ENCODE measurements around the gene FABP7. TPM values are rescaled to one million over a fixed set of nuclear protein-coding genes. Genes with fewer than 3 reads are reported as not detected.
"Not testable (repeated sequence)": the region's sequence is repeated elsewhere in the genome, so short reads cannot be mapped to it uniquely, and the experiment has no call there.

Gene FABP7
- total RNA-seq, result not detected

- no peak within 1 kb of the TSS for H3K4me3 Mint-ChIP-seq
- H3K4me1 Mint-ChIP-seq (ENCODE audit: low read depth), result no peaks in the 10 kb centered on the region
- H3K27ac Mint-ChIP-seq, result no peak within 1 kb of the TSS
- no peaks in the 10 kb centered on the region for H3K36me3 Mint-ChIP-seq (ENCODE audit: insufficient read depth in 2 of 2)
- ATAC-seq (replicated peaks in 1 of 2), result no peak
- H3K9me3 Mint-ChIP-seq, result peaks cover 0 to 3% of the 10 kb centered on the region in 2 donors
- peaks cover 21% of the 10 kb centered on the region for H3K27me3 Mint-ChIP-seq (ENCODE audit: low read depth)
- DNase-seq, result no peak
Observed at GRCh38 chr6:122779667-122780066, at the start of gene FABP7. TSS of gene FABP7 (plus strand) at chr6:122779716. CDS start at chr6:122779795, 79 bp downstream.

- H3K27me3 Mint-ChIP-seq (ENCODE audit: low read depth), result peaks cover 19% of the 10 kb centered on the region
- no peak overlapping the region for H3K27ac Mint-ChIP-seq
- no peaks in the 10 kb centered on the region for H3K4me1 Mint-ChIP-seq (ENCODE audit: low read depth)
- H3K9me3 Mint-ChIP-seq, result no peaks in the 10 kb centered on the region
- no peaks in the 10 kb centered on the region for H3K36me3 Mint-ChIP-seq (ENCODE audit: insufficient read depth in 2 of 2)
- DNase-seq (no peak), ATAC-seq (replicated peaks in 1 of 2) (no peak)
- H3K4me3 Mint-ChIP-seq, result no peak overlapping the region
Observed at GRCh38 chr6:122730334-122730733, 49.2 kb upstream of the FABP7 start.

GRCh38 chr6:122730775-122731386, 48.6 kb upstream of the FABP7 start:
- H3K4me3 Mint-ChIP-seq, result no peak overlapping the region
- H3K9me3 Mint-ChIP-seq, result no peaks in the 10 kb centered on the region
- no peak for ATAC-seq (replicated peaks in 1 of 2)
- H3K4me1 Mint-ChIP-seq (ENCODE audit: low read depth), result no peaks in the 10 kb centered on the region
- no peaks in the 10 kb centered on the region for H3K36me3 Mint-ChIP-seq (ENCODE audit: insufficient read depth in 2 of 2)
- H3K27me3 Mint-ChIP-seq (ENCODE audit: low read depth), result peaks cover 21% of the 10 kb centered on the region
- no peak overlapping the region for H3K27ac Mint-ChIP-seq
- peak in 1 of 2 donors; percentile 15 for DNase-seq

- no peaks in the 10 kb centered on the region for H3K4me1 Mint-ChIP-seq (ENCODE audit: low read depth)
- no peaks in the 10 kb centered on the region for H3K36me3 Mint-ChIP-seq (ENCODE audit: insufficient read depth in 2 of 2)
- H3K27me3 Mint-ChIP-seq (ENCODE audit: low read depth), result peaks cover 21% of the 10 kb centered on the region
- DNase-seq (no peak), ATAC-seq (replicated peaks in 1 of 2) (no peak)
- no peak overlapping the region for H3K27ac Mint-ChIP-seq
- no peaks in the 10 kb centered on the region for H3K9me3 Mint-ChIP-seq
- H3K4me3 Mint-ChIP-seq, result no peak overlapping the region
Observed at GRCh38 chr6:122733259-122733658, 46.3 kb upstream of the FABP7 start.

- H3K36me3 Mint-ChIP-seq (ENCODE audit: insufficient read depth in 2 of 2), result no peaks in the 10 kb centered on the region
- no peak for DNase-seq
Observed at GRCh38 chr6:122734529-122735395, 44.8 kb upstream of the FABP7 start.

GRCh38 chr6:122735582-122735981, 43.9 kb upstream of the FABP7 start:
- H3K4me1 Mint-ChIP-seq (ENCODE audit: low read depth), result no peaks in the 10 kb centered on the region
- H3K4me3 Mint-ChIP-seq, result no peak overlapping the region
- ATAC-seq (replicated peaks in 1 of 2), result no peak
- no peak overlapping the region for H3K27ac Mint-ChIP-seq
- no peak for DNase-seq
- no peaks in the 10 kb centered on the region for H3K36me3 Mint-ChIP-seq (ENCODE audit: insufficient read depth in 2 of 2)
- H3K9me3 Mint-ChIP-seq, result no peaks in the 10 kb centered on the region
- peaks cover 21% of the 10 kb centered on the region for H3K27me3 Mint-ChIP-seq (ENCODE audit: low read depth)

More at GRCh38 chr6:122734529-122735395, 44.8 kb upstream of the FABP7 start:
- H3K4me3 Mint-ChIP-seq, result no peak overlapping the region
- peaks cover 21% of the 10 kb centered on the region for H3K27me3 Mint-ChIP-seq (ENCODE audit: low read depth)
- H3K4me1 Mint-ChIP-seq (ENCODE audit: low read depth), result no peaks in the 10 kb centered on the region
- no peaks in the 10 kb centered on the region for H3K9me3 Mint-ChIP-seq
- no peak for ATAC-seq (replicated peaks in 1 of 2)
- H3K27ac Mint-ChIP-seq, result no peak overlapping the region

GRCh38 chr6:122736163-122736562, 43.4 kb upstream of the FABP7 start:
- no peak for DNase-seq
- no peak overlapping the region for H3K4me3 Mint-ChIP-seq
- no peaks in the 10 kb centered on the region for H3K4me1 Mint-ChIP-seq (ENCODE audit: low read depth)
- no peak for ATAC-seq (replicated peaks in 1 of 2)
- no peak overlapping the region for H3K27ac Mint-ChIP-seq
- H3K36me3 Mint-ChIP-seq (ENCODE audit: insufficient read depth in 2 of 2), result no peaks in the 10 kb centered on the region
- H3K9me3 Mint-ChIP-seq, result no peaks in the 10 kb centered on the region
- H3K27me3 Mint-ChIP-seq (ENCODE audit: low read depth), result peaks cover 21% of the 10 kb centered on the region

GRCh38 chr6:122736616-122737015, 42.9 kb upstream of the FABP7 start:
- DNase-seq (no peak), ATAC-seq (replicated peaks in 1 of 2) (no peak)
- Mint-ChIP-seq H3K27me3 (ENCODE audit: low read depth) (peaks cover 21% of the 10 kb centered on the region), H3K27ac (no peak overlapping the region), H3K4me3 (no peak overlapping the region), H3K4me1 (ENCODE audit: low read depth) (no peaks in the 10 kb centered on the region), H3K9me3 (no peaks in the 10 kb centered on the region), H3K36me3 (ENCODE audit: insufficient read depth in 2 of 2) (no peaks in the 10 kb centered on the region)

- no peaks in the 10 kb centered on the region for H3K9me3 Mint-ChIP-seq
- no peaks in the 10 kb centered on the region for H3K36me3 Mint-ChIP-seq (ENCODE audit: insufficient read depth in 2 of 2)
- H3K4me1 Mint-ChIP-seq (ENCODE audit: low read depth), result no peaks in the 10 kb centered on the region
- no peak overlapping the region for H3K27ac Mint-ChIP-seq
- DNase-seq, result no peak
- no peak for ATAC-seq (replicated peaks in 1 of 2)
- H3K4me3 Mint-ChIP-seq, result no peak overlapping the region
- H3K27me3 Mint-ChIP-seq (ENCODE audit: low read depth), result peaks cover 5% of the 10 kb centered on the region
Observed at GRCh38 chr6:122740091-122740490, 39.4 kb upstream of the FABP7 start.

GRCh38 chr6:122740936-122741335, 38.6 kb upstream of the FABP7 start:
- H3K36me3 Mint-ChIP-seq (ENCODE audit: insufficient read depth in 2 of 2), result no peaks in the 10 kb centered on the region
- no peaks in the 10 kb centered on the region for H3K9me3 Mint-ChIP-seq
- no peaks in the 10 kb centered on the region for H3K27me3 Mint-ChIP-seq (ENCODE audit: low read depth)
- DNase-seq (no peak), ATAC-seq (replicated peaks in 1 of 2) (no peak)
- H3K4me3 Mint-ChIP-seq, result no peak overlapping the region
- no peaks in the 10 kb centered on the region for H3K4me1 Mint-ChIP-seq (ENCODE audit: low read depth)
- no peak overlapping the region for H3K27ac Mint-ChIP-seq

- not testable (repeated sequence) for H3K27ac Mint-ChIP-seq; H3K4me1 Mint-ChIP-seq (ENCODE audit: low read depth); H3K27me3 Mint-ChIP-seq (ENCODE audit: low read depth); DNase-seq; H3K9me3 Mint-ChIP-seq; H3K36me3 Mint-ChIP-seq (ENCODE audit: insufficient read depth in 2 of 2); ATAC-seq (replicated peaks in 1 of 2); H3K4me3 Mint-ChIP-seq
Observed at GRCh38 chr6:122744247-122744646, 35.3 kb upstream of the FABP7 start.

- not testable (repeated sequence) for DNase-seq; H3K36me3 Mint-ChIP-seq (ENCODE audit: insufficient read depth in 2 of 2); H3K9me3 Mint-ChIP-seq; H3K4me1 Mint-ChIP-seq (ENCODE audit: low read depth); ATAC-seq (replicated peaks in 1 of 2); H3K4me3 Mint-ChIP-seq; H3K27me3 Mint-ChIP-seq (ENCODE audit: low read depth); H3K27ac Mint-ChIP-seq
Observed at GRCh38 chr6:122744856-122745255, 34.7 kb upstream of the FABP7 start.

- H3K27ac Mint-ChIP-seq, result no peak overlapping the region
- H3K9me3 Mint-ChIP-seq, result peaks cover 2% of the 10 kb centered on the region in 2 donors
- H3K36me3 Mint-ChIP-seq (ENCODE audit: insufficient read depth in 2 of 2), result peaks cover 0 to 2% of the 10 kb centered on the region in 2 donors
- H3K4me1 Mint-ChIP-seq (ENCODE audit: low read depth), result peaks cover 13% of the 10 kb centered on the region
- H3K27me3 Mint-ChIP-seq (ENCODE audit: low read depth), result no peaks in the 10 kb centered on the region
- DNase-seq (no peak), ATAC-seq (replicated peaks in 1 of 2) (no peak)
- no peak overlapping the region for H3K4me3 Mint-ChIP-seq
Observed at GRCh38 chr6:122746688-122747087, 32.8 kb upstream of the FABP7 start.

Data from activated T-cell treated with anti-CD3 and anti-CD28 coated beads, Interleukin-2, amount 50 U/mL, for 72 hours (primary cell).